Suprapubic skin (tissue), 4 donors: ENCODE measurements around the gene KRT17. TPM values are rescaled to one million over a fixed set of nuclear protein-coding genes. Genes with fewer than 3 reads are reported as not detected.

Experiments used
- DNase-seq, 2 donors: peaks; one replicate each; pipeline ENCODE4 v3.0.0-alpha.2; 2019; ENCODE audit warnings: low spot score in 2 of 2
- H3K27ac ChIP-seq: fragments of 200-600 bp; sonication (generic); one replicate; pipeline ENCODE4 v1.5.1; 2019
- H3K27me3 ChIP-seq: fragments of 200-600 bp; sonication (generic); one replicate; pipeline ENCODE4 v1.5.1; 2019
- H3K36me3 ChIP-seq: fragments of 200-600 bp; sonication (generic); one replicate; pipeline ENCODE4 v1.5.1; 2019
- H3K4me1 ChIP-seq: fragments of 200-600 bp; sonication (generic); one replicate; pipeline ENCODE4 v1.5.1; 2019
- H3K4me3 ChIP-seq: fragments of 200-600 bp; sonication (generic); one replicate; pipeline ENCODE4 v1.5.1; 2019; ENCODE audit warnings: mild to moderate bottlenecking
- H3K9me3 ChIP-seq: fragments of 200-600 bp; sonication (generic); one replicate; pipeline ENCODE4 v1.5.1; 2019
- CTCF ChIP-seq, 2 donors: fragments of 200-600 bp in 1 of 2; fragments of 450-650 bp in 1 of 2; sonication (generic) in 1 of 2; IDR thresholded peaks; one replicate each; pipeline ENCODE4 v1.5.1; 2016 to 2019; ENCODE audit warnings: antibody characterized with exemption in 2 of 2, mild to moderate bottlenecking in 1 of 2, moderate library complexity in 1 of 2
- EP300 ChIP-seq: sonication (generic); formaldehyde crosslinking; IDR thresholded peaks from one replicate; pipeline ENCODE4 v1.6.1; 2017; ENCODE audit warnings: antibody characterized with exemption
- POLR2A ChIP-seq, 2 donors: fragments of 450-650 bp; IDR thresholded peaks; one replicate each; pipeline ENCODE4 v1.6.1; 2017; ENCODE audit warnings: antibody characterized with exemption in 2 of 2, mild to moderate bottlenecking in 2 of 2, moderate library complexity in 2 of 2
- POLR2AphosphoS5 ChIP-seq, 3 donors: sonication (generic); formaldehyde crosslinking; IDR thresholded peaks; one replicate each; pipeline ENCODE4 v1.6.1; 2017; ENCODE audit warnings: antibody characterized with exemption in 3 of 3
- WGBS: methylation state at CpG from one replicate; pipeline ENCODE4 v1.1.5; 2018; 5-methylcytosine and 5-hydroxymethylcytosine counted together
- total RNA-seq, 4 donors: library from RNA; depleted of rRNA; stranded (reverse); fragments of >200 nt; gene quantifications; one replicate each; pipeline ENCODE4 v1.1.0, GENCODE V29; 2016

KRT17 gene
- total RNA-seq, 4 donors from 2014 or later, result 434 to 2,751 (median 1,314) TPM

- no peaks in the 10 kb centered on the region for H3K27me3 ChIP-seq
- 76% methylated on average over 2 of the region's 2 CpGs for WGBS
- TF ChIP-seq EP300 (no peak), POLR2AphosphoS5 (IDR thresholded peaks at IDR 0.05) (no peak), CTCF (IDR thresholded peaks at IDR 0.05) (no peak), POLR2A (IDR thresholded peaks at IDR 0.05) (no peak)
Measured at GRCh38 chr17:41602524-41602923, 21.9 kb downstream of the KRT17 start.

GRCh38 chr17:41600318-41600717 lies 24.1 kb downstream of the KRT17 start:
- H3K9me3 ChIP-seq, result no peaks in the 10 kb centered on the region
- H3K4me1 ChIP-seq, result no peaks in the 10 kb centered on the region
- WGBS, result 75% methylated on average over 4 of the region's 4 CpGs
- no peak for TF ChIP-seq POLR2AphosphoS5 (IDR thresholded peaks at IDR 0.05)
- TF ChIP-seq CTCF (IDR thresholded peaks at IDR 0.05), result no peak
- TF ChIP-seq POLR2A (IDR thresholded peaks at IDR 0.05), result no peak
- no peak for TF ChIP-seq EP300
- no peak overlapping the region for H3K4me3 ChIP-seq
- peaks cover under 1% of the 10 kb centered on the region for H3K27me3 ChIP-seq
- DNase-seq, result no peak
- H3K36me3 ChIP-seq, result no peaks in the 10 kb centered on the region
- H3K27ac ChIP-seq, result no peak overlapping the region

More at GRCh38 chr17:41602524-41602923, 21.9 kb downstream of the KRT17 start:
- Histone ChIP-seq H3K4me3 (no peak overlapping the region), H3K36me3 (no peaks in the 10 kb centered on the region), H3K9me3 (no peaks in the 10 kb centered on the region), H3K4me1 (no peaks in the 10 kb centered on the region), H3K27ac (no peak overlapping the region)
- DNase-seq, result no peak

GRCh38 chr17:41599680-41600079 lies 24.7 kb downstream of the KRT17 start:
- Histone ChIP-seq H3K27me3 (peaks cover 7% of the 10 kb centered on the region), H3K27ac (no peak overlapping the region)
- TF ChIP-seq POLR2A (IDR thresholded peaks at IDR 0.05) (no peak), CTCF (IDR thresholded peaks at IDR 0.05) (no peak), POLR2AphosphoS5 (IDR thresholded peaks at IDR 0.05) (no peak), EP300 (no peak)

GRCh38 chr17:41595585-41595984 lies 28.8 kb downstream of the KRT17 start:
- no peaks in the 10 kb centered on the region for H3K36me3 ChIP-seq
- WGBS, result 58% methylated on average over 8 of the region's 8 CpGs
- no peak overlapping the region for H3K4me3 ChIP-seq
- TF ChIP-seq CTCF (IDR thresholded peaks at IDR 0.05) (no peak), EP300 (no peak), POLR2A (IDR thresholded peaks at IDR 0.05) (no peak), POLR2AphosphoS5 (IDR thresholded peaks at IDR 0.05) (no peak)
- H3K27me3 ChIP-seq, result peaks cover 12% of the 10 kb centered on the region
- no peaks in the 10 kb centered on the region for H3K9me3 ChIP-seq
- H3K4me1 ChIP-seq, result peaks cover 11% of the 10 kb centered on the region
- DNase-seq, result no peak
- H3K27ac ChIP-seq, result no peak overlapping the region

More at GRCh38 chr17:41599680-41600079, 24.7 kb downstream of the KRT17 start:
- H3K9me3 ChIP-seq, result no peaks in the 10 kb centered on the region
- no peaks in the 10 kb centered on the region for H3K36me3 ChIP-seq
- WGBS, result 82% methylated on average over 1 of the region's 1 CpG
- no peak for DNase-seq
- no peak overlapping the region for H3K4me3 ChIP-seq
- H3K4me1 ChIP-seq, result no peaks in the 10 kb centered on the region

GRCh38 chr17:41594363-41594915 lies 29.9 kb downstream of the KRT17 start:
- DNase-seq, result no peak
- no peak overlapping the region for H3K27ac ChIP-seq
- H3K9me3 ChIP-seq, result no peaks in the 10 kb centered on the region
- H3K4me3 ChIP-seq, result no peak overlapping the region
- TF ChIP-seq POLR2AphosphoS5 (IDR thresholded peaks at IDR 0.05), result no peak
- no peak for TF ChIP-seq CTCF (IDR thresholded peaks at IDR 0.05)
- no peak for TF ChIP-seq POLR2A (IDR thresholded peaks at IDR 0.05)
- TF ChIP-seq EP300, result no peak
- H3K36me3 ChIP-seq, result no peaks in the 10 kb centered on the region
- H3K4me1 ChIP-seq, result peaks cover 14% of the 10 kb centered on the region
- WGBS, result 84% methylated on average over 3 of the region's 3 CpGs
- peaks cover 12% of the 10 kb centered on the region for H3K27me3 ChIP-seq
